NCI-H345 treated with DMSO at 0.1 percent for 48 hours (cell line): ENCODE measurements around the gene NOL6.
"Not testable (repeated sequence)": the region's sequence is repeated elsewhere in the genome, so short reads cannot be mapped to it uniquely, and the experiment has no call there.

Source experiments
- DNase-seq: peaks from one replicate; lab custom pipeline; 2025; ENCODE audit not compliant: unreplicated experiment; lab: John Stamatoyannopoulos, UW

Gene NOL6

GRCh38 chr9:33436445-33436844 is 37.3 kb downstream of the NOL6 start:
- DNase-seq: no peak

- DNase-seq: no peak
These were observed 37.9 kb downstream of the NOL6 start for GRCh38 chr9:33435821-33436277.

GRCh38 chr9:33434317-33435105 is 39.2 kb downstream of the NOL6 start:
- no peak for DNase-seq

GRCh38 chr9:33433871-33434270 is 39.9 kb downstream of the NOL6 start:
- no peak for DNase-seq

- no peak for DNase-seq
These were observed 42.3 kb downstream of the NOL6 start for GRCh38 chr9:33431420-33431819.

- no peak for DNase-seq
These were observed 42.8 kb downstream of the NOL6 start for GRCh38 chr9:33430942-33431341.

- no peak for DNase-seq
These were observed 44.3 kb downstream of the NOL6 start for GRCh38 chr9:33429256-33429985.

GRCh38 chr9:33426843-33427293 is 46.9 kb downstream of the NOL6 start:
- no peak for DNase-seq

GRCh38 chr9:33425128-33425533 is 48.6 kb downstream of the NOL6 start:
- no peak for DNase-seq

- not testable (repeated sequence) for DNase-seq
These were observed 49.2 kb downstream of the NOL6 start for GRCh38 chr9:33424492-33424891.

GRCh38 chr9:33424043-33424442 is 49.7 kb downstream of the NOL6 start:
- not testable (repeated sequence) for DNase-seq

- DNase-seq: no peak
These were observed 53.9 kb downstream of the NOL6 start for GRCh38 chr9:33419708-33420303.

- no peak for DNase-seq
These were observed 55.6 kb downstream of the NOL6 start for GRCh38 chr9:33418090-33418489.

GRCh38 chr9:33416996-33417395 is 56.7 kb downstream of the NOL6 start:
- DNase-seq: no peak

GRCh38 chr9:33415501-33416038 is 58.2 kb downstream of the NOL6 start:
- peak; percentile 44 for DNase-seq

GRCh38 chr9:33414889-33415500 is 58.7 kb downstream of the NOL6 start:
- DNase-seq: no peak

- no peak for DNase-seq
These were observed 59.5 kb downstream of the NOL6 start for GRCh38 chr9:33414268-33414667.
